Measurements from ENCODE around the gene AGTPBP1. TPM values are rescaled to one million over a fixed set of nuclear protein-coding genes. Genes with fewer than 3 reads are reported as not detected.
"Not testable (repeated sequence)": the region's sequence is repeated elsewhere in the genome, so short reads cannot be mapped to it uniquely, and the experiment has no call there.

Gene AGTPBP1
- polyA plus RNA-seq, 1 donor: 37.5 TPM

GRCh38 chr9:85726737-85727136 is 15.0 kb downstream of the AGTPBP1 start:
- DNase-seq: no peak

GRCh38 chr9:85723215-85723614 is 18.5 kb downstream of the AGTPBP1 start:
- DNase-seq: no peak

GRCh38 chr9:85719411-85719810 is 22.3 kb downstream of the AGTPBP1 start:
- DNase-seq: not testable (repeated sequence)

DNA sequence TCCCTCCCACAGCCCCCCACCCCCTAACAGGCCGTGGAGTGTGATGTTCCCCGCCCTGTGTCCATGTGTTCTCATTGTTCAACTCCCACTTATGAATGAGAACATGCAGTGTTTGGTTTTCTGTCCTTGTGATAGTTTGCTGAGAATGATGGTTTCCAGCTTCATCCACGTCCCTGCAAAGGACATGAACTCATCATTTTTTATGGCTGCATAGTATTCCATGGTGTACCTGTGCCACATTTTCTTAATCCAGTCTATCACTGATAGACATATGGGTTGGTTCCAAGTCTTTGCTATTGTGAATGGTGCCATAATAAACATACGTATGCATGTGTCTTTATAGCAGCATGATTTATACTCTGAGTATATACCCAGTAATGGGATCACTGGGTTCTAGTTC is 23.9 kb downstream of the AGTPBP1 start:
- DNase-seq: not testable (repeated sequence)

DNA sequence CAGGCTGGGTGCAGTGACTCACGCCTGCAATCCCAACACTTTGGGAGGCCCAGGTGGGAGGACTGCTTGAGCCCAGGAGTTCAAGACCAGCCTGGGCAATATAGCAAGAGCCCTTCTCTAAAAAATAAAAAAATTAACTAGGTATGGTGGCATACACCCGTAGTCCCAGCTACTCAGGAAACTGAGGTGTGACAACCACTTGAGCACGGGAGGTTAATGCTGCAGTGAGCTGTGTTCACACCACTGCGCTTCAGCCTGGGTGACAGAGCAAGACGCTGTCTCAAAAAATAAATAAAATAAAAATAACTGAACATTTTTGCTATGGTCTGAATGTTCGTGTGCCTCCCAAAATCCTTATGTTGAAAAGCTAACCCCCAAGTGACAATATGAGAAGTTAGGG is 24.5 kb downstream of the AGTPBP1 start:
- DNase-seq: no peak

- no peak for DNase-seq
Observed at GRCh38 chr9:85716031-85716877, 25.5 kb downstream of the AGTPBP1 start.

DNA sequence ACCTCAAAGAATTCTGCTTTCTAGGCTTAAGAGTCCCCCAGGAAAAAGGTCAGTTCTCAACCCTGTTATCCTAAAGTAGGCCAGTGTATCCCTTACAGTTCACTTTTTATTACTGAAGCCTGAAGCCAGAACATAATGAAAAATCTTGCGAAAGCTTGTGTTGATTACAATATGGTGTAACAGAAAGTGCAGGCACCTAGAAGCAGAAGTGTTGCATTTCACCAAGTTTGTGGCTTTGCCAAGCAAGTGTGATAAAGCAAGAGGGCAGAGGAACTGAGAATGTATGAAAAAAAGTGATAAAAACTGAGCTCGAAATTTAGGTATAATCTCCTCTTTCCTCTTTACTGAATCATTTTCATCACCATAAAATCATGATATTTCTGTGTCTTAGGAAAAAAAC is 26.2 kb downstream of the AGTPBP1 start:
- DNase-seq: no peak

DNA sequence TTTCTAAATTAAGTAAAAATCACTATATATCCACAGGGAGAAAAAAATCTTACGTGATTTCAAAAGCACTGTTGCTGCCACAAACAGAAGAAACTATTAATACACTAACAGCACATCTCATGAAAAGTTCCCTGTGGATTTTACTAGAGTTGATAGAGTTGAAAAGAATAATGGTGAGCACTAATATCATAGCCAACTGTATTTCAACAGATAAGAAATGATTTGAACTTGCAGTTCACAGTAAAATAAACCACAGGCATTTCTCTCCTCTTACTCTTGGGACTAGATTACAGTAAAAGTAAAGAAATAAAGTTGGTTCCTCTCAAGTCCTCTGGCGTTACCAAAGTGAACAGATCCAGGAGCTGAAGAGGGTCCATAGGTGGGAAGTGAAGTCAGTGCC is 27.9 kb downstream of the AGTPBP1 start:
- DNase-seq: no peak

- DNase-seq: no peak
Observed at GRCh38 chr9:85704744-85705143, 37.0 kb downstream of the AGTPBP1 start.

- DNase-seq: no peak
Observed at GRCh38 chr9:85703398-85703797, 38.4 kb downstream of the AGTPBP1 start.

- no peak for DNase-seq
Observed at GRCh38 chr9:85702726-85703289, 38.9 kb downstream of the AGTPBP1 start.

DNA sequence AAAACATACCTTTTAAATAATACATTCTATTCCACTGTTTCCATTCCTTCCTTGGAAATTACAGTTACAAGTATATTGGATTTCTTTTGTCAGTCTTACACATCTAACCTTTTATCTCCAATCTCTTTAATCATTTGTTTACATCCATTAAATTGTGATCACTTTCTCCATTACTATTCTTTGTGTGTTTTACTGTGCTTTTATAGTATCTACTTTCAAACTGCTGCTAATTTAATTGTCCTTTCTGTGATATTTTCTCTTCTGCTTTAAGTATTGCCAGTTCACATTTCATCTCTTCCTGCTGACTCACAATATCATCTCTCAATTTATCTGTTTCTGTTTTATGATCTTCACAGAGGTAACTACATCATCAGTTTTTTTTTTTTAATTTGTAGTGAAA is 39.6 kb downstream of the AGTPBP1 start:
- DNase-seq: no peak

DNA sequence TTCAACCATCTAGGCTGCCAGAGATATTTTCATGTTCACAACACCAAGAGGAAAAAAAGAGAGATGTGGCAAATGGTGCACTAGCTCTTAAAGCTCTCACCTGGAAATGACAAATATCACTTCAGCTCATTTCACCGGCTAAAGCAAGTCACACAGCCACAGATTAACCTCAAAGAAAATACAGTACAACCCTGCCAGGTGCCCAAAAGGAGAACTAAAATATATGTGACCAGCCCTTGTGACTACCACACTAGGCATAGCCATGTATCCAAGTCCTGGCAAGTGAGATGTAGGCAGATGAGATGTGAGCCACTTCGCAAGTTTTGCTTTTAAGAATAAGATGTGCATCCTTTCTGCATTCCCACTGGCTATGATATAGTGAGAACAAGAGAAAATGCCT is 41.4 kb downstream of the AGTPBP1 start:
- no peak for DNase-seq

DNA sequence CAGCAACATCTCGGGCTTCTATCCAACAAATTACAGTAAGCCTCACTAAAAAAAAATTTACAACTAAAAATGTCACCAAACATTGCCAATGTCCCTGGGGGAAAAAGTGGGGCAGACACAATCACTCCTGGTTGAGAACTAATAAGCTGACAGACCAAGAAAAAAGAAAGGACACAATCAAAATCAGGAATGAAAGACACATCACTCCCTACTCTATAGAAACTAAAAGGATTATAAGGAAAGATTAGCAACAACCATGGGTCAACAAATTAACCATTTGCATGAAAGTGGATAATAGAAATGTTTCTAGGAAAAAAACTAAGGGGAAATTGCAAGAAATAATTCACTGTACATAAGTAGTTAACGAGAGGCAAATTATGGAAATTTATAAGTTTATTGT is 53.4 kb downstream of the AGTPBP1 start:
- DNase-seq: no peak

GRCh38 chr9:85685081-85685480 is 56.7 kb downstream of the AGTPBP1 start:
- no peak for DNase-seq

GRCh38 chr9:85676790-85677189 is 65.0 kb downstream of the AGTPBP1 start:
- no peak for DNase-seq

GRCh38 chr9:85667374-85667773 is 74.4 kb downstream of the AGTPBP1 start:
- no peak for DNase-seq

DNA sequence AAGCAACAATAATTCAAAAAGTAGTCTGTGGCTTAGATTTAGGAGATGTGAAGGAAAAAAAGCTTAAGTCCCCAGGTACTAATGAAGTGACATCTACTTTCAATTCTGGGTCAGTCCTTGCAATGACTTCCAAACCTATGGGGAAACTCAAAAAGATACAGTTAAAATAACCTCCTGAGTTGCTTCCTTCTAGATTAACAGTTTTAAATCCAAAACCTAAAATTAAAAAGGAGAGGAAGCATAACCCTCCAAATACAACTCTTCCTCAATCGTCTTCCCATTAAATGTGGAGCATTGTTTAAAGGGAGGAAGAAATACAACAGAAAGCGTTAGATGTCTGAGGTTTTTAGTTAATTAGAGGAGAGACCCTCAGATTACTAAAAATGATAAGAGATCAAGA is 75.7 kb downstream of the AGTPBP1 start:
- DNase-seq: no peak

DNA sequence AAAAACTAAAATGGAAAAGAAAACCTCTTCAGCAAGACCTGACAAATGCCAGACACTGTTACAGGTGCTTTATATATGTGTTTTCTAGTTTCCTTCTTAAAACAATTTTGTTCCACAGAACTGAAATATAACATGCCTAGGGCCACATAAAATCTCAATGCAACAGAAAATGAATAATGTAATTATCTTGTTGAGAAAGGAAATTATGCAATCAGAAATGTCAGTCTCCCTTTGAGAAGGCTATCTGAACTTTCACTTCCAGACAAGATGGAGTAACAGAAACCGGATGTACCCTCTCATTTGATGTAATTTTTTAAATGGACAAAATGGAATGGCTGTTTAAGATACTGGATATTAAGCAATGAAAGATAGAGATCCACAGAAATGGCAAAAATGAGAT is 79.2 kb downstream of the AGTPBP1 start:
- DNase-seq: no peak

- DNase-seq: no peak
Observed at GRCh38 chr9:85658716-85659115, 83.0 kb downstream of the AGTPBP1 start.

DNA sequence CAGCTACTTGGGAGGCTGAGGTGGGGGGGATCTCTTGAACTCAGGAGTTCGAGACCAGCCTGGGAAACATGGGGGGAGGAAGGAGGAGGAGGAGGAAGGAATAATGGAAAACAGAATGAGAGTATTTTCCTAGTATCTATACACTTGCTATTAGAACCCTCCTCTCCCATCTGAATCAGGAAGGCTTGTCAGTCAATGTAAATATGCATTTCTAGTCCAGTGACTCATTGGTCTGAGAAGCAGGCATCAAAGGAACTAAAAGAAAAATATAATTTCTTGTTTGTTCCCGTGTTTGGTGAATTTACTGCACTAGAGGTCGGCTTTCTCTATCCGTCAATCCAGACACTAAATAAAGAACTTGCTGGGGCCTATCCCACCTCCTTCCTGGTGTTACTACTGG is 88.6 kb downstream of the AGTPBP1 start:
- DNase-seq: no peak

DNA sequence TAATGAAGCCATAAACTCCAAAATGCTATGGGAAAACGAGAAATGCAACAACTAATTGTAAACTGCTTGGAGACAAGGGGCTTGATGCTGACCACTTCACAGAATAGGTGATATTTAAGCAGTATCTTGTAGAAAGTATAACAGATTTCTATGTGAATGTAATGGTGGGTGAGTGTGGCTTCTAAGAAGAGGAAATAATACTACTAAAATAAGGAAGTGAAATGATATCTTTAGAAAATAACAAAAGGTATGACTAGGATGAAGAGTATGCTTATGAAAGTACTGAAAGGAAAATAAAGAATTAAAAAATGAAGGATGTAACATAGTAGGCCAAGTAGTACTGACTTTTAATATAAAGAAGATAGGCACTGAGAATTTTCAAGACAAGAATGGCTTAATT is 94.2 kb downstream of the AGTPBP1 start:
- no peak for DNase-seq

GRCh38 chr9:85645909-85646627 is 95.7 kb downstream of the AGTPBP1 start:
- no peak for DNase-seq
